K562 (cell line): ENCODE results near the gene DNAH1. TPM values are rescaled to one million over a fixed set of nuclear protein-coding genes. Genes with fewer than 3 reads are reported as not detected.

Experiments used
- ARHGAP35 ChIP-seq: fragments of 450-650 bp; IDR thresholded peaks from 2 replicates; pipeline ENCODE4 v1.6.1; 2018; ENCODE audit not compliant: partially characterized antibody
- ETS2 ChIP-seq: IDR thresholded peaks from 2 replicates; pipeline ENCODE4 v1.6.1; 2016; ENCODE audit warnings: borderline replicate concordance, missing genetic modification characterization, mild to moderate bottlenecking, moderate library complexity, missing compliant biosample characterization; ENCODE audit not compliant: poor library complexity, severe bottlenecking
- ETV5 ChIP-seq: sonication (generic); formaldehyde crosslinking; IDR thresholded peaks from 2 replicates; pipeline ENCODE4 v1.4.0; 2020; ENCODE audit warnings: low read depth, mild to moderate bottlenecking, missing genetic modification reagents
- FOS ChIP-seq: IDR thresholded peaks from 3 replicates; pipeline ENCODE4 v1.6.1; 2011; ENCODE audit not compliant: insufficient read length; ENCODE audit errors: extremely low read depth
- HNRNPUL1 ChIP-seq: fragments of 200-400 bp; formaldehyde crosslinking; IDR thresholded peaks from 2 replicates; pipeline ENCODE4 v1.6.1; 2017; ENCODE audit warnings: low read length
- KLF13 ChIP-seq: fragments of 450-650 bp; IDR thresholded peaks from 2 replicates; pipeline ENCODE4 v1.6.1; 2016; ENCODE audit warnings: missing genetic modification characterization, low read depth, mild to moderate bottlenecking, missing compliant biosample characterization, moderate library complexity, borderline replicate concordance
- PRPF4 ChIP-seq: fragments of 200-400 bp; formaldehyde crosslinking; IDR thresholded peaks from one replicate; pipeline ENCODE4 v1.6.1; 2017; ENCODE audit warnings: low read length, low read depth, mild to moderate bottlenecking; ENCODE audit not compliant: insufficient read depth, poor library complexity, severe bottlenecking
- RAD21 ChIP-seq, 2 experiments: fragments of 250-450 bp in 1 of 2; fragments of 450-650 bp in 1 of 2; sonication (Bioruptor Pico) in 1 of 2; formaldehyde crosslinking in 1 of 2; IDR thresholded peaks in 1 of 2; conservative IDR thresholded peaks in 1 of 2; 2 replicates each; pipeline versions ENCODE4 v1.4.0 to v1.8.0; 2020 to 2022; ENCODE audit warnings: mild to moderate bottlenecking in 2 of 2, moderate library complexity in 1 of 2
- TARDBP ChIP-seq: fragments of 450-650 bp; IDR thresholded peaks from 2 replicates; pipeline ENCODE4 v1.6.1; 2016
- TOE1 ChIP-seq, 2 experiments: fragments of 450-650 bp in 1 of 2; sonication (generic) in 1 of 2; formaldehyde crosslinking in 1 of 2; IDR thresholded peaks; 2 replicates each; pipeline versions ENCODE4 v1.7.1 to v1.8.0; 2016 to 2022; ENCODE audit warnings: borderline replicate concordance in 2 of 2, mild to moderate bottlenecking in 2 of 2, antibody characterized with exemption in 1 of 2, inconsistent platforms in 1 of 2, low read depth in 1 of 2, missing genetic modification reagents in 1 of 2, moderate library complexity in 1 of 2
- XRCC4 ChIP-seq: IDR thresholded peaks from one replicate; pipeline ENCODE4 v1.6.1; 2011; ENCODE audit not compliant: insufficient read depth, insufficient read length; ENCODE audit errors: extremely low read depth
- ZNF24 ChIP-seq: fragments of 450-650 bp; IDR thresholded peaks from 2 replicates; pipeline ENCODE4 v1.6.1; 2016
- ZNF75A ChIP-seq: fragments of 450-650 bp; formaldehyde crosslinking; IDR thresholded peaks from 2 replicates; pipeline ENCODE4 v1.4.0; 2020; ENCODE audit warnings: mild to moderate bottlenecking
- ZNF785 ChIP-seq: fragments of 250-450 bp; sonication (Bioruptor Pico); IDR thresholded peaks from 2 replicates; pipeline ENCODE4 v1.4.0; 2020; ENCODE audit warnings: mild to moderate bottlenecking
- polyA plus RNA-seq, 8 experiments: library from polyadenylated mRNA; depleted of rRNA in 4 of 8; stranded (reverse) in 5 of 8; unstranded in 3 of 8; fragments of >200 nt; fragmentation: Nextera tagmentation in 2 of 8; fragmentation: Illumina TruSeq in 1 of 8; extraction: Ambion mirVana in 2 of 8; extraction: Trizol in 1 of 8; gene quantifications; 2 replicates each; pipeline versions ENCODE4 v1.2.1 to v1.2.3, GENCODE V29; 2011 to 2014; ENCODE audit warnings: inconsistent platforms in 1 of 8, missing spikeins in 1 of 8
- total RNA-seq, 7 experiments: library from RNA; depleted of rRNA in 6 of 7; stranded (reverse); fragments of >200 nt in 6 of 7; fragmentation: Illumina TruSeq in 2 of 7; extraction: Trizol in 2 of 7; gene quantifications; 2 replicates each; pipeline versions ENCODE4 v1.2.1 to v1.2.3, GENCODE V29; 2011 to 2021; ENCODE audit warnings: low replicate concordance in 1 of 7
- TF ChIP-seq, protein P1 (sequence below): fragments of 450-650 bp; IDR thresholded peaks from 2 replicates; pipeline ENCODE4 v1.6.1; 2016
- TF ChIP-seq, protein P2 (sequence below): fragments of 250-450 bp; sonication (Bioruptor Pico); IDR thresholded peaks from 2 replicates; pipeline ENCODE4 v1.4.0; 2020

DNAH1 gene
- total and polyA plus RNA-seq, 9 of the 15 experiments (the other 6 are each of a cell fraction or from before 2014, with no cell fraction given) = 0.04 to 0.84 (median 0.50) TPM

DNA sequence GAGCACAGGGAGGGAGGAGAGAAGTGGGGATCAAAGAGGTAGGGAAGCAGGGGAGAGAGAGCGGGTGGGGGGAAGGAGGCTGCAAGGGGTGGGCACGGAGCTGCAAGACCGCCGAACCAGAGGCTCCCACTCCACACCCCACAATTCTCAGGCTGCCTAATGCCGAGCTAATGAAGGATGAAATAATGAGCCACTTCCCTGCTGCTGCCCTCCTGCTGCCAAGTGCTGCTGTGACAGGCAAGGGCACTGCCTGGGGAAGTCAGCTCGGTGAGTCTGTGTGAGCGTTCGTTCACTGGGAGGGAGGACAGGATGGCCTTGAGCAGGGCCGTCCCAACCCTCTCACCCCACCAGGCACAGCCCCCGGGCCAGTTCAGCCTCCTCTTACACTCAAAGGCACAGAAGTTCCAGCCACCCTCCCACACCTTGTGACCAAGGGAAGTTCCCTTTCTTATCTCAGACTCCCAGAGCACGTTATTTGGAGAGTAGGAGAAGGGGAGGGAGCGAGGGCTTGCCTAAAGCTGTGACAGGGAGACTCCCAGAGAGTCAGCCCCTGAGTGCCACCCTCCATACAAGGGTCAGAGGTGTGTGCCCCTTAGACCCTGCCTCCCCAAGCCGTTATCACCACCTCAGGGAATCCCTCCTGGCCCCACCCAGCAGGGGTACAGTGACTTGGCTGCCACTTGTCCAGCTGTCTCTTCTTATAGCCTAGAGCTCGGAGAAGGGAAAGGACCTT, 16.1 kb upstream of the DNAH1 start (continued):
- no peak for TF ChIP-seq ARHGAP35
- 0 out of 2 replicates have a peak, but pooled peaks have one; percentile 34 for TF ChIP-seq ETV5 (CRISPR knock-in tag)
- TF ChIP-seq, protein P1, sequence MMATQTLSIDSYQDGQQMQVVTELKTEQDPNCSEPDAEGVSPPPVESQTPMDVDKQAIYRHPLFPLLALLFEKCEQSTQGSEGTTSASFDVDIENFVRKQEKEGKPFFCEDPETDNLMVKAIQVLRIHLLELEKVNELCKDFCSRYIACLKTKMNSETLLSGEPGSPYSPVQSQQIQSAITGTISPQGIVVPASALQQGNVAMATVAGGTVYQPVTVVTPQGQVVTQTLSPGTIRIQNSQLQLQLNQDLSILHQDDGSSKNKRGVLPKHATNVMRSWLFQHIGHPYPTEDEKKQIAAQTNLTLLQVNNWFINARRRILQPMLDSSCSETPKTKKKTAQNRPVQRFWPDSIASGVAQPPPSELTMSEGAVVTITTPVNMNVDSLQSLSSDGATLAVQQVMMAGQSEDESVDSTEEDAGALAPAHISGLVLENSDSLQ = no peak
- TF ChIP-seq PRPF4 = no peak
- TF ChIP-seq ZNF785 (CRISPR knock-in tag) = no peak
- TF ChIP-seq ZNF24 = 0 out of 2 replicates have a peak, but pooled peaks have one; percentile 22
- no peak for TF ChIP-seq HNRNPUL1
- 0 out of 4 replicates have a peak, but pooled peaks of 1 of the 2 experiments have one; percentile 10 for TF ChIP-seq RAD21 (CRISPR knock-in tag; conservative IDR thresholded peaks at IDR 0.05 in 1 of 2, IDR thresholded peaks at IDR 0.05 in 1 of 2)
- no peak for TF ChIP-seq KLF13
- no peak for TF ChIP-seq ETS2 (tag)
- peak; percentile 23; the same call in 1 of the 2 replicates for TF ChIP-seq TARDBP
- TF ChIP-seq FOS = no peak
- TF ChIP-seq TOE1 (IDR thresholded peaks at IDR 0.05; ENCODE audit: borderline replicate concordance) = peak; percentile 66; the same call in 1 of the 2 replicates
- TF ChIP-seq TOE1 (CRISPR knock-in tag; IDR thresholded peaks at IDR 0.05; ENCODE audit: borderline replicate concordance, low read depth) = no peak
- no peak for TF ChIP-seq XRCC4
- TF ChIP-seq ZNF75A = no peak
- TF ChIP-seq, protein P2, sequence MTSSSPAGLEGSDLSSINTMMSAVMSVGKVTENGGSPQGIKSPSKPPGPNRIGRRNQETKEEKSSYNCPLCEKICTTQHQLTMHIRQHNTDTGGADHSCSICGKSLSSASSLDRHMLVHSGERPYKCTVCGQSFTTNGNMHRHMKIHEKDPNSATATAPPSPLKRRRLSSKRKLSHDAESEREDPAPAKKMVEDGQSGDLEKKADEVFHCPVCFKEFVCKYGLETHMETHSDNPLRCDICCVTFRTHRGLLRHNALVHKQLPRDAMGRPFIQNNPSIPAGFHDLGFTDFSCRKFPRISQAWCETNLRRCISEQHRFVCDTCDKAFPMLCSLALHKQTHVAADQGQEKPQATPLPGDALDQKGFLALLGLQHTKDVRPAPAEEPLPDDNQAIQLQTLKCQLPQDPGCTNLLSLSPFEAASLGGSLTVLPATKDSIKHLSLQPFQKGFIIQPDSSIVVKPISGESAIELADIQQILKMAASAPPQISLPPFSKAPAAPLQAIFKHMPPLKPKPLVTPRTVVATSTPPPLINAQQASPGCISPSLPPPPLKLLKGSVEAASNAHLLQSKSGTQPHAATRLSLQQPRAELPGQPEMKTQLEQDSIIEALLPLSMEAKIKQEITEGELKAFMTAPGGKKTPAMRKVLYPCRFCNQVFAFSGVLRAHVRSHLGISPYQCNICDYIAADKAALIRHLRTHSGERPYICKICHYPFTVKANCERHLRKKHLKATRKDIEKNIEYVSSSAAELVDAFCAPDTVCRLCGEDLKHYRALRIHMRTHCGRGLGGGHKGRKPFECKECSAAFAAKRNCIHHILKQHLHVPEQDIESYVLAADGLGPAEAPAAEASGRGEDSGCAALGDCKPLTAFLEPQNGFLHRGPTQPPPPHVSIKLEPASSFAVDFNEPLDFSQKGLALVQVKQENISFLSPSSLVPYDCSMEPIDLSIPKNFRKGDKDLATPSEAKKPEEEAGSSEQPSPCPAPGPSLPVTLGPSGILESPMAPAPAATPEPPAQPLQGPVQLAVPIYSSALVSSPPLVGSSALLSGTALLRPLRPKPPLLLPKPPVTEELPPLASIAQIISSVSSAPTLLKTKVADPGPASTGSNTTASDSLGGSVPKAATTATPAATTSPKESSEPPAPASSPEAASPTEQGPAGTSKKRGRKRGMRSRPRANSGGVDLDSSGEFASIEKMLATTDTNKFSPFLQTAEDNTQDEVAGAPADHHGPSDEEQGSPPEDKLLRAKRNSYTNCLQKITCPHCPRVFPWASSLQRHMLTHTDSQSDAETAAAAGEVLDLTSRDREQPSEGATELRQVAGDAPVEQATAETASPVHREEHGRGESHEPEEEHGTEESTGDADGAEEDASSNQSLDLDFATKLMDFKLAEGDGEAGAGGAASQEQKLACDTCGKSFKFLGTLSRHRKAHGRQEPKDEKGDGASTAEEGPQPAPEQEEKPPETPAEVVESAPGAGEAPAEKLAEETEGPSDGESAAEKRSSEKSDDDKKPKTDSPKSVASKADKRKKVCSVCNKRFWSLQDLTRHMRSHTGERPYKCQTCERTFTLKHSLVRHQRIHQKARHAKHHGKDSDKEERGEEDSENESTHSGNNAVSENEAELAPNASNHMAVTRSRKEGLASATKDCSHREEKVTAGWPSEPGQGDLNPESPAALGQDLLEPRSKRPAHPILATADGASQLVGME (CRISPR knock-in tag) = no peak
